Spinal cord (tissue), 10 donors: ENCODE results near the gene RPN2. TPM values are rescaled to one million over a fixed set of nuclear protein-coding genes. Genes with fewer than 3 reads are reported as not detected.

Experiments used
- DNase-seq, 6 donors: peaks; one replicate each; pipeline versions ENCODE4 v3.0.0 to v3.0.0-alpha.2; 2013 to 2015; ENCODE audit warnings: low spot score in 6 of 6, low read depth in 4 of 6
- H3K27ac ChIP-seq: one replicate; pipeline ENCODE4 v1.5.1; 2013; ENCODE audit warnings: low read depth, low read length, control low read depth
- H3K27me3 ChIP-seq: one replicate; pipeline ENCODE4 v1.6.1; 2013; ENCODE audit warnings: low read length; ENCODE audit not compliant: control insufficient read depth, insufficient read depth
- H3K36me3 ChIP-seq: one replicate; pipeline ENCODE4 v1.6.1; 2013; ENCODE audit warnings: low read length; ENCODE audit not compliant: control insufficient read depth, insufficient read depth
- H3K4me1 ChIP-seq: one replicate; pipeline ENCODE4 v1.6.1; 2013; ENCODE audit warnings: low read length; ENCODE audit not compliant: control insufficient read depth, insufficient read depth
- H3K4me3 ChIP-seq: one replicate; pipeline ENCODE4 v1.5.1; 2013; ENCODE audit warnings: low read depth, low read length, control low read depth
- H3K9me3 ChIP-seq: one replicate; pipeline ENCODE4 v1.6.1; 2013; ENCODE audit warnings: low read length; ENCODE audit not compliant: control insufficient read depth, insufficient read depth
- WGBS: methylation state at CpG from one replicate; pipeline ENCODE4 v1.1.5; 2013; ENCODE audit warnings: missing lambda C conversion rate; ENCODE audit not compliant: insufficient coverage; 5-methylcytosine and 5-hydroxymethylcytosine counted together
- polyA plus RNA-seq, 2 donors: library from polyadenylated mRNA; unstranded; fragments of 120-200 nt; gene quantifications; one replicate each; pipeline ENCODE4 v1.2.1, GENCODE V29; 2013; ENCODE audit not compliant: insufficient read length in 2 of 2
- total RNA-seq, 2 donors: library from RNA; depleted of rRNA in 1 of 2; stranded (reverse); fragments of 120-200 nt in 1 of 2; fragments of >200 nt in 1 of 2; gene quantifications; one replicate each; pipeline versions ENCODE4 v1.2.3 to v1.2.4, GENCODE V29; 2013 to 2014
- donor health status: healthy.

Gene RPN2
- total and polyA plus RNA-seq, 4 donors: 135 to 233 (median 174) TPM

- no peaks in the 10 kb centered on the region for H3K27me3 ChIP-seq
- H3K4me3 ChIP-seq: no peak overlapping the region
- 89% methylated on average over 3 of the region's 7 CpGs for WGBS
- H3K9me3 ChIP-seq: no peaks in the 10 kb centered on the region
- no peak overlapping the region for H3K27ac ChIP-seq
- H3K4me1 ChIP-seq: no peaks in the 10 kb centered on the region
- no peaks in the 10 kb centered on the region for H3K36me3 ChIP-seq
- no peak for DNase-seq
Observed at GRCh38 chr20:37152284-37152683, 26.8 kb upstream of the RPN2 start.

GRCh38 chr20:37154684-37155298, 24.3 kb upstream of the RPN2 start:
- H3K4me1 ChIP-seq: no peaks in the 10 kb centered on the region
- H3K4me3 ChIP-seq: no peak overlapping the region
- no peaks in the 10 kb centered on the region for H3K27me3 ChIP-seq
- WGBS: 98% methylated on average over 6 of the region's 6 CpGs
- no peak overlapping the region for H3K27ac ChIP-seq
- no peaks in the 10 kb centered on the region for H3K9me3 ChIP-seq
- no peak for DNase-seq
- no peaks in the 10 kb centered on the region for H3K36me3 ChIP-seq

GRCh38 chr20:37155987-37156386, 23.1 kb upstream of the RPN2 start:
- Histone ChIP-seq H3K27ac (no peak overlapping the region), H3K36me3 (no peaks in the 10 kb centered on the region), H3K27me3 (no peaks in the 10 kb centered on the region), H3K4me3 (no peak overlapping the region), H3K4me1 (no peaks in the 10 kb centered on the region), H3K9me3 (no peaks in the 10 kb centered on the region)
- 97% methylated on average over 8 of the region's 9 CpGs for WGBS
- no peak for DNase-seq

- DNase-seq: no peak
- no peaks in the 10 kb centered on the region for H3K27me3 ChIP-seq
- H3K36me3 ChIP-seq: no peaks in the 10 kb centered on the region
- H3K4me3 ChIP-seq: no peak overlapping the region
- no peaks in the 10 kb centered on the region for H3K4me1 ChIP-seq
- no peak overlapping the region for H3K27ac ChIP-seq
- no peaks in the 10 kb centered on the region for H3K9me3 ChIP-seq
- 93% methylated on average over 3 of the region's 4 CpGs for WGBS
Observed at GRCh38 chr20:37158248-37158647, 20.9 kb upstream of the RPN2 start.

- no peak for DNase-seq
- Histone ChIP-seq H3K36me3 (no peaks in the 10 kb centered on the region), H3K9me3 (no peaks in the 10 kb centered on the region), H3K4me1 (no peaks in the 10 kb centered on the region), H3K4me3 (no peak overlapping the region), H3K27ac (no peak overlapping the region), H3K27me3 (no peaks in the 10 kb centered on the region)
- WGBS: 89% methylated on average over 6 of the region's 10 CpGs
Observed at GRCh38 chr20:37160683-37161082, 18.4 kb upstream of the RPN2 start.

GRCh38 chr20:37161830-37162549, 17.1 kb upstream of the RPN2 start:
- Histone ChIP-seq H3K36me3 (no peaks in the 10 kb centered on the region), H3K9me3 (no peaks in the 10 kb centered on the region), H3K27ac (no peak overlapping the region), H3K27me3 (no peaks in the 10 kb centered on the region), H3K4me1 (no peaks in the 10 kb centered on the region), H3K4me3 (no peak overlapping the region)
- WGBS: 65% methylated on average over 11 of the region's 12 CpGs
- peak in 1 of 6 donors; percentile 2 for DNase-seq

- Histone ChIP-seq H3K27ac (no peak overlapping the region), H3K36me3 (no peaks in the 10 kb centered on the region), H3K4me1 (no peaks in the 10 kb centered on the region), H3K9me3 (no peaks in the 10 kb centered on the region), H3K4me3 (no peak overlapping the region), H3K27me3 (no peaks in the 10 kb centered on the region)
- no CpG with 5 or more reads among the region's 6 CpGs for WGBS
- peak in 1 of 6 donors; percentile 3 for DNase-seq
Observed at GRCh38 chr20:37162646-37163045, 16.5 kb upstream of the RPN2 start.

GRCh38 chr20:37163832-37164554, 15.1 kb upstream of the RPN2 start:
- Histone ChIP-seq H3K27me3 (no peaks in the 10 kb centered on the region), H3K36me3 (no peaks in the 10 kb centered on the region), H3K4me3 (no peak overlapping the region), H3K4me1 (no peaks in the 10 kb centered on the region), H3K9me3 (no peaks in the 10 kb centered on the region), H3K27ac (no peak overlapping the region)
- WGBS: 100% methylated on average over 1 of the region's 4 CpGs
- no peak for DNase-seq

- Histone ChIP-seq H3K27me3 (no peaks in the 10 kb centered on the region), H3K36me3 (no peaks in the 10 kb centered on the region), H3K4me1 (no peaks in the 10 kb centered on the region), H3K9me3 (no peaks in the 10 kb centered on the region), H3K4me3 (no peak overlapping the region), H3K27ac (no peak overlapping the region)
- no CpG with 5 or more reads among the region's 1 CpG for WGBS
- DNase-seq: no peak
Observed at GRCh38 chr20:37165031-37165430, 14.1 kb upstream of the RPN2 start.
